ENCODE data around the gene HAGHL.

The HAGHL gene

GRCh38 chr16:717450-718245 lies 9.3 kb upstream of the HAGHL start:
- no peak overlapping the region for H3K4me3 ChIP-seq

GRCh38 chr16:718389-718788 lies 8.5 kb upstream of the HAGHL start:
- H3K4me3 ChIP-seq, result no peak overlapping the region
- H3K27ac ChIP-seq, result no peak overlapping the region

More at GRCh38 chr16:717450-718245, 9.3 kb upstream of the HAGHL start:
- no peak overlapping the region for H3K27ac ChIP-seq

DNA sequence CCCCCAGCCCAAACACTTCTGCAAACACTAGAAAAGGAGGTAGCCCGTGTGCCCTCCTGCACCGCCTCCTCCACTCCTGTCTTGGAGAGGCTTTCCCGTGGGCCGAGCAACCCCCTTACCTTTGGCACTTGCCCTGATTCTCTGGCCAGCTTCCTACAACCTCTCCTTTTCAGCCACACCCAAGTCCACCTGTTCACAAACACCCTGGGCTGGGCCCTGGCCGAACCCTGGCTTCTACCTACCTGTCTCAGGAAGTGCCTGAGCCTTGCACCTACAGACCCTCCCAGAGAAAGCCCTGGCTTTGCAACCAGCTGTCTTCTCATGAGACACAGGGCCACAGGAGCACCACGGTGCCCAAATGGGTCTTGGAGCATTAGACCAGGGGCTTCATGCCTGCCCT lies 8.0 kb upstream of the HAGHL start:
- no peak overlapping the region for H3K4me3 ChIP-seq
- no peak overlapping the region for H3K27ac ChIP-seq

GRCh38 chr16:719815-720446 lies 7.0 kb upstream of the HAGHL start:
- H3K27ac ChIP-seq, result peak overlapping the region in 16 of 21 experiments; percentile 75 to 92 (median 84)
- H3K4me3 ChIP-seq, result peak overlapping the region; percentile 49 to 77 (median 67)

- Histone ChIP-seq H3K4me3 (peak overlapping the region; percentile 49 to 77 (median 67)), H3K27ac (peak overlapping the region; percentile 58 to 92 (median 82))
These were observed 6.4 kb upstream of the HAGHL start for GRCh38 chr16:720447-720989.

DNA sequence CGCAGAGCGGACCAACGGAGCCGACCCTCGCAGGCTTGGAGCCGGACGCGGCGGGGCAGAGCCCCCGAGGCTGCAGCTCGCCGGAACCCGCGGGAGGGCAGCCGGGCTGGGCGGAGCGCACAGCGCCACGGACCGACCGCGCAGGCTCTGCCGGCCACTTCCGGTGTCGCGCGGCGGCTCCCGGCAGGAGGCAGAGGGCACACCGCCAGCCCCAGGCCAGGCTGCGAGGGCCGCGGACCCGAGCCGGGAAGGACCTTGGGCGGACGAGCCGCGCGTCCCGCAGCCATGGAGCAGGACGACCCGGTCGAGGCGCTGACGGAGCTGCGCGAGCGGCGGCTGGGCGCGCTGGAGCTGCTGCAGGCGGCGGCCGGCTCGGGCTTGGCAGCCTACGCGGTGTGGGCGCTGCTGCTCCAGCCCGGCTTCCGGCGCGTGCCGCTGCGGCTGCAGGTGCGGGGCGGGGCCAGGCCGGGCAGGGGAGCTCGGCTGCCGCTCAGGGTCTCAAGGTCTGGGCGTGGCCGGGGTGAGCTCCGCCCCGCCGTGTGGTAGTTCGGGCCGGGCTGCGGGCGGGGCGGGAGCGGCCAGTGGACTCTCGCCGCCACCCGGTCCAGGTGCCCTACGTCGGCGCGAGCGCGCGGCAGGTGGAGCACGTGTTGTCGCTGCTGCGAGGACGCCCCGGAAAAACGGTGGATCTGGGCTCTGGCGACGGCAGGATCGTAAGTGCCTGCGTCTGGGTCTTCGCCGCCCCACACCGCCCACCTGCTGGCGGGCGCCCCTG lies 5.7 kb upstream of the HAGHL start, which contains the start of gene ANTKMT:
ANTKMT (plus strand) TSS at position 157 of the 775 bp plus-strand sequence; CDS start at position 286, 129 bp downstream.
- peak within 1 kb of the TSS; percentile 49 to 77 (median 67) for H3K4me3 ChIP-seq
- H3K27ac ChIP-seq, result peak within 1 kb of the TSS; percentile 58 to 92 (median 82)

- peak overlapping the region in 16 of 21 experiments; percentile 58 to 91 (median 83) for H3K27ac ChIP-seq
- peak overlapping the region; percentile 49 to 77 (median 67) for H3K4me3 ChIP-seq
These were observed 5.0 kb upstream of the HAGHL start for GRCh38 chr16:721765-722540.

- Histone ChIP-seq H3K27ac (peak overlapping the region in 1 of 21 experiments; percentile 26), H3K4me3 (no peak overlapping the region)
These were observed 3.9 kb upstream of the HAGHL start for GRCh38 chr16:722835-723633.

DNA sequence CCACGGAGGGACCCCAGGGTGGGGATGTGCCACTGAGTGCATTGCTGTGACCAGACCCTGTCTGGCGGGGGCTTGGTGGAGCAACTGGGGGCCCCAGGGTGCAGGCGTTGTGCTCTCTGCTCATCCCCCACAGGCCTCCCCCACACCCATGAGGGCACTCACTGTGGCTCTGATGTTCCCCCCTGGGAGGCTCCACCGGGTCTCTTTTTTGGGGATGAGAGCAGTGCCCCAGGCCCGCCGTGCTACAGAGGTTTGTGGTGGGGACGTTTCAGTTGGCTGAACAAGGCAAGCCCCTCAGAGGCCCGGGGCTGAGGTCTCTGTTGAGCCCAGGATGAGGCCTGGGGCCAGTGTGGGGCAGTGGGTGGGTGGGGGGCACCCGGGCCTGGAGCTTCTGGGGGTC lies 3.2 kb upstream of the HAGHL start:
- Histone ChIP-seq H3K27ac (no peak overlapping the region), H3K4me3 (no peak overlapping the region)

DNA sequence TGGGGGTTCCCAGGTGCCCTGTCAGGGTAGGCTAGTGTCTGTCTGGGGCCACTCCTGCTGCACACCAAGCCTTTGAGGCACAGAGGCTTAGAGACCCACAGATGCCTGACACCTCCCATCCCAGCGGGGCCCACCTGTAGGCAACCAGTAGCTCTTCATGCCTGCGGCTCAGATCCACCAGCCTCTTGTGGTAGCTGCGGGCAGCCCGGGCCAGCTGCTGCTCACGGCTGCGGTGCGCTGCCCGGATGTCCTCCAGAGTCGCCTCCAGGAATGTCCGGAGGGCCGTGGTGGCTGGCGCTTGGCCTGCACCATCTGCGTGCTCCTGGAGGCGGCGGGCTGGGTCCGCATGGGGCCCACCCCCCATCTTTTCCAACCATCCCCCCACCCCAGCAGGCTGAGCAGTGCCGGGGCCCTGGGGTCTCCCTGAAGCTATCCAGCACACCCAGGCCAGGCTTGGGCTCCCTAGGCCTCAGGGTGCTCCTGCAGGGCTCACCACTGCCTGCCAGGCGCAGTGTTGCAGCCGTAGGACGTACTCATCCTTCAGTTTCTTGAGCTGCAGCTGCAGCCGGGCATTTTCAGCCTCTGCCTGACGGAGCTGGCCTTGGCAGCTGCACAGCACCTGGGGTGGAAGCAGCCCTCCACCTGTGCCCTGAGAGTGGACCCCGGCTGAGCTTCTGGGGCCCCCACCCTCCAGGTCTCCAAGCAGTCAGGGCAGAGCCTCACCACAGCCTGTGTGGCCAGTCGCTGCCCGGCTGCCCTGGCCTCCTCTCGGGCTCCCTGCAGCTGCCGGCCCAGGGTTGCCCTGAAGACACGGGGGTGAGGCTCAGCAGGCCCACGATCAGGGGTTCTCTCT lies 2.5 kb upstream of the HAGHL start:
- Histone ChIP-seq H3K4me3 (no peak overlapping the region), H3K27ac (no peak overlapping the region)

DNA sequence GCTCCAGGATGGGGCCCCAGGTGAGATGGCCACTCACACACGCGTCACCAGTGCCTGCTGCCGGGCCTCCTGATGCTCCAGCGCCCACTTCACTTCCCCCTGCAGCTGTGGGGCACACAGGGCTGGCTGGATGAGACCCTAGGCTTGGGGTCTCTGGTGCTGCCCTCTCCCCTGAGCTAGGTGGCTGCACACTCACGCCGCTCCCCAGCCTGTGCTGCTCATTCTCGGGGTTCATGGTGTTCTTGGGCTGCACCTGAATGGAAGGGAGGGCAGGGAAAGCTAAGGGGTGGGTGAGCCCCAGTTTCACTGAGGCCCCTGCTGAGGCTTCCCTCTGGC lies 1.9 kb upstream of the HAGHL start:
- H3K27ac ChIP-seq, result no peak overlapping the region
- H3K4me3 ChIP-seq, result no peak overlapping the region

DNA sequence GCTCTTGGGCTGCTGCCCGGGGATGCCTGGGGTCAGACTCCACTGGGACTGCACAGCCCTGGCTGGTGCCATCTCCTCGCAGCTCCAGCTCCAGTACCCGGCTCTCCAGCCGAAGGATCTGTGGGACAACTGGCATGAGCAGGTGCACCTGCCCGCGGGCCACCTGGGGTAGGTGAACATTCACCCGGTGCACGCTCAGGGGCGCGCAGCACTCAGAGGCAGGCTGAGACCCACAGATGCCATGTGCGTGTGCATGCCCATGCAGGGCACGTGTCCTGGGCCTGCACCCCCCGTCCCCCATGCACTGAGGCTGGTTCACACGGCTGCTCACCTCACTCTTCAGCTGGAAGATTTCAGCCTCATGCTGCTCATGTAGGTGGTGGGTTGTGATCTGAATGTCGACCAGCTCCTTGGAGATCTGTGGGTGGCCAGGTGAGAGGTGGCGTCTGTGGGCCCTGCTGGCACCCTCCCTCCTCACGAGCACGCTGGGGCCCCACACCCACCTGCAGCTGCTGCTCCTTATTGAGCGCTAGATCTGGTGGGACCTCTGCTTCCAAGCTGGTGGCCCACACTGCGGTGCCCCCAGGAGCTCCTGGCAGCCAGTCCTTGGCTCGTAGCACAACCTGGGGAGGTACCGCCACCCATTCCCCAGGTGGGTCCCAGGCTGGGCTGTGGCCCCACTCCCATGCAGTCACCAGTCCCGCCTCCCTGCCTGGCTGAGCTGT lies 1.3 kb upstream of the HAGHL start:
- H3K4me3 ChIP-seq, result no peak overlapping the region
- no peak overlapping the region for H3K27ac ChIP-seq

GRCh38 chr16:726188-726437 lies 793 bp upstream of the HAGHL start:
- Histone ChIP-seq H3K4me3 (peak overlapping the region in 1 of 7 experiments; percentile 36), H3K27ac (no peak overlapping the region)

DNA sequence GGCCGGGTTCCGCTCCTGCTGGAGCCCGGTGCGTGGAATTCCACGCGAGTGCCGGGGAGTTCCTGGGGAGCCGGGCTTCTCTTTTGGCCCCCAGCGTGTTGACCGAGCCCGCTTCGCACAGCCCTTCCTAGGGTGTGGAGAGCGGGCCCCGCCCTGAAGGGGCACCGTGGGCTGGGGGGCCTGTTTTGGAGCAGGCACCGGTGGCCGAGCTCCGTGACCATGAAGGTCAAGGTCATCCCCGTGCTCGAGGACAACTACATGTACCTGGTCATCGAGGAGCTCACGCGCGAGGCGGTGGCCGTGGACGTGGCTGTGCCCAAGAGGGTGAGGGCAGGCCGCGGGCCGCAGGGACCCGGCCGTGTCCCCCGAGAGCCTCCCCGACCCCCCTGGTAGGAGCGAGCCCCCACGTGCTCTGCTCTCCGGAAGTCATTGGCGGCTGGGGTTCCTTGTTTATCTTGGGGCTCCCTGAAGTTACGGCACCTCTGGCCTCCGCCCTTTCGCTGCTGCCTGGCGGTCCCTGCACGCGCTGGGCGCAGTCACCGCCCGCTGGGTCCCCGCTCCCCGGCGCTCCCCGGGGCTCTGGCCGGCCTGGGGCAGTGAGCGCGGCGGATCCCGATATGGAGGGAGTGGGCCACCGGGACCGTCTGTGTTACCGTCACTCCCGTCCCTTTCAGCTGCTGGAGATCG lies 528 bp downstream of the HAGHL start:
- peak overlapping the region in 13 of 21 experiments; percentile 1 to 72 (median 53) for H3K27ac ChIP-seq
- peak overlapping the region; percentile 31 to 49 (median 39) for H3K4me3 ChIP-seq

GRCh38 chr16:728131-728889 lies 1.4 kb downstream of the HAGHL start:
- Histone ChIP-seq H3K27ac (peak overlapping the region in 9 of 21 experiments; percentile 1 to 67 (median 54)), H3K4me3 (peak overlapping the region; percentile 31 to 49 (median 39))

Data from skin epidermis (tissue), 12 donors.